ENCODE measurements around the gene NCK1. TPM values are rescaled to one million over a fixed set of nuclear protein-coding genes. Genes with fewer than 3 reads are reported as not detected.

Gene NCK1
- total and polyA plus RNA-seq, 2 of the 13 experiments (the other 11 are each of a cell fraction or from before 2014, with no cell fraction given), result 14.7 to 30.4 TPM

- TF ChIP-seq ZNF101 (CRISPR knock-in tag; IDR thresholded peaks at IDR 0.05; ENCODE audit: borderline replicate concordance, low read depth) (no peak), ZSCAN29 (CRISPR knock-in tag; conservative IDR thresholded peaks at IDR 0.05) (no peak), ZNF597 (CRISPR knock-in tag; IDR thresholded peaks at IDR 0.05) (no peak), ZBTB20 (CRISPR knock-in tag; IDR thresholded peaks at IDR 0.05; ENCODE audit: borderline replicate concordance, low read depth) (no peak), ARID5B (CRISPR knock-in tag; IDR thresholded peaks at IDR 0.05) (no peak; the same call in 1 of the 2 replicates), KDM6A (CRISPR knock-in tag; IDR thresholded peaks at IDR 0.05; ENCODE audit: low read depth) (no peak), NKX3-1 (CRISPR knock-in tag; IDR thresholded peaks at IDR 0.05) (no peak), FOXO4 (CRISPR knock-in tag; conservative IDR thresholded peaks at IDR 0.05) (no peak), PRMT3 (CRISPR knock-in tag; IDR thresholded peaks at IDR 0.05; ENCODE audit: borderline replicate concordance, low read depth) (no peak; the same call in 1 of the 2 replicates), SNAPC2 (CRISPR knock-in tag; IDR thresholded peaks at IDR 0.05) (no peak), ZFP36L2 (CRISPR knock-in tag; IDR thresholded peaks at IDR 0.05) (no peak)
- TF ChIP-seq, protein P1, sequence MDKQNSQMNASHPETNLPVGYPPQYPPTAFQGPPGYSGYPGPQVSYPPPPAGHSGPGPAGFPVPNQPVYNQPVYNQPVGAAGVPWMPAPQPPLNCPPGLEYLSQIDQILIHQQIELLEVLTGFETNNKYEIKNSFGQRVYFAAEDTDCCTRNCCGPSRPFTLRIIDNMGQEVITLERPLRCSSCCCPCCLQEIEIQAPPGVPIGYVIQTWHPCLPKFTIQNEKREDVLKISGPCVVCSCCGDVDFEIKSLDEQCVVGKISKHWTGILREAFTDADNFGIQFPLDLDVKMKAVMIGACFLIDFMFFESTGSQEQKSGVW (CRISPR knock-in tag; IDR thresholded peaks at IDR 0.05; ENCODE audit: borderline replicate concordance), result peak; percentile 42; the same call in 1 of the 2 replicates
- TF ChIP-seq, protein P2, sequence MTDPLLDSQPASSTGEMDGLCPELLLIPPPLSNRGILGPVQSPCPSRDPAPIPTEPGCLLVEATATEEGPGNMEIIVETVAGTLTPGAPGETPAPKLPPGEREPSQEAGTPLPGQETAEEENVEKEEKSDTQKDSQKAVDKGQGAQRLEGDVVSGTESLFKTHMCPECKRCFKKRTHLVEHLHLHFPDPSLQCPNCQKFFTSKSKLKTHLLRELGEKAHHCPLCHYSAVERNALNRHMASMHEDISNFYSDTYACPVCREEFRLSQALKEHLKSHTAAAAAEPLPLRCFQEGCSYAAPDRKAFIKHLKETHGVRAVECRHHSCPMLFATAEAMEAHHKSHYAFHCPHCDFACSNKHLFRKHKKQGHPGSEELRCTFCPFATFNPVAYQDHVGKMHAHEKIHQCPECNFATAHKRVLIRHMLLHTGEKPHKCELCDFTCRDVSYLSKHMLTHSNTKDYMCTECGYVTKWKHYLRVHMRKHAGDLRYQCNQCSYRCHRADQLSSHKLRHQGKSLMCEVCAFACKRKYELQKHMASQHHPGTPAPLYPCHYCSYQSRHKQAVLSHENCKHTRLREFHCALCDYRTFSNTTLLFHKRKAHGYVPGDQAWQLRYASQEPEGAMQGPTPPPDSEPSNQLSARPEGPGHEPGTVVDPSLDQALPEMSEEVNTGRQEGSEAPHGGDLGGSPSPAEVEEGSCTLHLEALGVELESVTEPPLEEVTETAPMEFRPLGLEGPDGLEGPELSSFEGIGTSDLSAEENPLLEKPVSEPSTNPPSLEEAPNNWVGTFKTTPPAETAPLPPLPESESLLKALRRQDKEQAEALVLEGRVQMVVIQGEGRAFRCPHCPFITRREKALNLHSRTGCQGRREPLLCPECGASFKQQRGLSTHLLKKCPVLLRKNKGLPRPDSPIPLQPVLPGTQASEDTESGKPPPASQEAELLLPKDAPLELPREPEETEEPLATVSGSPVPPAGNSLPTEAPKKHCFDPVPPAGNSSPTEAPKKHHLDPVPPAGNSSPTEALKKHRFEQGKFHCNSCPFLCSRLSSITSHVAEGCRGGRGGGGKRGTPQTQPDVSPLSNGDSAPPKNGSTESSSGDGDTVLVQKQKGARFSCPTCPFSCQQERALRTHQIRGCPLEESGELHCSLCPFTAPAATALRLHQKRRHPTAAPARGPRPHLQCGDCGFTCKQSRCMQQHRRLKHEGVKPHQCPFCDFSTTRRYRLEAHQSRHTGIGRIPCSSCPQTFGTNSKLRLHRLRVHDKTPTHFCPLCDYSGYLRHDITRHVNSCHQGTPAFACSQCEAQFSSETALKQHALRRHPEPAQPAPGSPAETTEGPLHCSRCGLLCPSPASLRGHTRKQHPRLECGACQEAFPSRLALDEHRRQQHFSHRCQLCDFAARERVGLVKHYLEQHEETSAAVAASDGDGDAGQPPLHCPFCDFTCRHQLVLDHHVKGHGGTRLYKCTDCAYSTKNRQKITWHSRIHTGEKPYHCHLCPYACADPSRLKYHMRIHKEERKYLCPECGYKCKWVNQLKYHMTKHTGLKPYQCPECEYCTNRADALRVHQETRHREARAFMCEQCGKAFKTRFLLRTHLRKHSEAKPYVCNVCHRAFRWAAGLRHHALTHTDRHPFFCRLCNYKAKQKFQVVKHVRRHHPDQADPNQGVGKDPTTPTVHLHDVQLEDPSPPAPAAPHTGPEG (CRISPR knock-in tag; IDR thresholded peaks at IDR 0.05), result peak; percentile 97
Observed at GRCh38 chr3:136818769-136819391, 43.1 kb upstream of the NCK1 start, which contains the start of gene SLC35G2 (continued).
